Measurements from ENCODE around the gene USP26. TPM values are rescaled to one million over a fixed set of nuclear protein-coding genes. Genes with fewer than 3 reads are reported as not detected.

The USP26 gene
- total RNA-seq, 2 donors from 2014 or later: not detected

- H3K27ac ChIP-seq: no peak overlapping the region
- TF ChIP-seq CTCF (IDR thresholded peaks at IDR 0.05): no peak
- H3K27me3 ChIP-seq (replicated peaks; ENCODE audit: insufficient read depth): no peaks in the 10 kb centered on the region
- no peaks in the 10 kb centered on the region for H3K9me3 ChIP-seq
- no peak overlapping the region for H3K4me3 ChIP-seq
- DNase-seq (ENCODE audit: low spot score): no peak
- no peaks in the 10 kb centered on the region for H3K4me1 ChIP-seq (ENCODE audit: control insufficient read depth in 1 of 2, low read depth in 2 of 2)
- ATAC-seq (ENCODE audit: insufficient number of reproducible peaks, low FRiP score, low read depth): no peak
- H3K36me3 ChIP-seq: no peaks in the 10 kb centered on the region
These were observed 24.3 kb downstream of the USP26 start for GRCh38 chrX:133072566-133072965.

- DNase-seq (ENCODE audit: low spot score) (no peak), ATAC-seq (ENCODE audit: insufficient number of reproducible peaks, low FRiP score, low read depth) (no peak)
- TF ChIP-seq CTCF (IDR thresholded peaks at IDR 0.05): no peak
- no peaks in the 10 kb centered on the region for H3K27me3 ChIP-seq (replicated peaks; ENCODE audit: insufficient read depth)
- H3K36me3 ChIP-seq: no peaks in the 10 kb centered on the region
- no peaks in the 10 kb centered on the region for H3K9me3 ChIP-seq
- H3K27ac ChIP-seq: no peak overlapping the region
- no peaks in the 10 kb centered on the region for H3K4me1 ChIP-seq (ENCODE audit: control insufficient read depth in 1 of 2, low read depth in 2 of 2)
- H3K4me3 ChIP-seq: no peak overlapping the region
These were observed 28.4 kb downstream of the USP26 start for GRCh38 chrX:133068461-133068860.

GRCh38 chrX:133056341-133056740 lies 40.6 kb downstream of the USP26 start:
- Histone ChIP-seq H3K27me3 (replicated peaks; ENCODE audit: insufficient read depth) (no peaks in the 10 kb centered on the region), H3K4me3 (no peak overlapping the region)

GRCh38 chrX:133054761-133055405 lies 42.0 kb downstream of the USP26 start:
- Histone ChIP-seq H3K27ac (no peak overlapping the region), H3K4me3 (no peak overlapping the region), H3K9me3 (no peaks in the 10 kb centered on the region), H3K4me1 (ENCODE audit: control insufficient read depth in 1 of 2, low read depth in 2 of 2) (no peaks in the 10 kb centered on the region), H3K36me3 (no peaks in the 10 kb centered on the region), H3K27me3 (replicated peaks; ENCODE audit: insufficient read depth) (no peaks in the 10 kb centered on the region)
- no peak for TF ChIP-seq CTCF (IDR thresholded peaks at IDR 0.05)
- DNase-seq (ENCODE audit: low spot score) (no peak), ATAC-seq (ENCODE audit: insufficient number of reproducible peaks, low FRiP score, low read depth) (no peak)

More at GRCh38 chrX:133056341-133056740, 40.6 kb downstream of the USP26 start:
- Histone ChIP-seq H3K9me3 (no peaks in the 10 kb centered on the region), H3K36me3 (no peaks in the 10 kb centered on the region), H3K4me1 (ENCODE audit: control insufficient read depth in 1 of 2, low read depth in 2 of 2) (no peaks in the 10 kb centered on the region), H3K27ac (no peak overlapping the region)
- ATAC-seq (ENCODE audit: insufficient number of reproducible peaks, low FRiP score, low read depth): no peak
- no peak for DNase-seq (ENCODE audit: low spot score)
- TF ChIP-seq CTCF (IDR thresholded peaks at IDR 0.05): no peak

GRCh38 chrX:133053861-133054598 lies 42.9 kb downstream of the USP26 start:
- H3K4me3 ChIP-seq: no peak overlapping the region
- no peaks in the 10 kb centered on the region for H3K9me3 ChIP-seq
- H3K4me1 ChIP-seq (ENCODE audit: control insufficient read depth in 1 of 2, low read depth in 2 of 2): no peaks in the 10 kb centered on the region
- DNase-seq (ENCODE audit: low spot score) (no peak), ATAC-seq (ENCODE audit: insufficient number of reproducible peaks, low FRiP score, low read depth) (no peak)
- H3K36me3 ChIP-seq: no peaks in the 10 kb centered on the region
- no peaks in the 10 kb centered on the region for H3K27me3 ChIP-seq (replicated peaks; ENCODE audit: insufficient read depth)
- TF ChIP-seq CTCF (IDR thresholded peaks at IDR 0.05): no peak
- H3K27ac ChIP-seq: no peak overlapping the region

All from thoracic aorta (tissue), 2 donors.